Measurements from ENCODE around the gene CFAP299.

DNA sequence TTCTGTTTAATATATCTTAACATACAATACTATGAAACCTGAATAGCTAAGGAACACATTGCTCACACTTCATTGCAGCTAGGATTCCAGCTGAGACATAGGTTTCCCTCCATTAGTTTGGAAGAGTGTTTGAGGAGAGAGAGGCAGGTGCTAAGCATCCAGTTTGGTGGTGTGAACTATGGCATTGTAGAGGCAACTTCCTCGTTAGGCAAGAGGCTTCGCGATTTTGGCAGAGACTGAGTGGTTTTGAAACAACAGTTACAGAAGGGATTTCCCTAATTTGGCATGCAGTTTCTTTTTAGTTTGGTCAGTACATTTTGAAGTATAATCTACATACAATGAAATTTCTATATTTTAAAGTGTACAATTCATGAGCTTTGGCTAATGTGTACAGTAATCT, 577.9 kb downstream of the CFAP299 start:
- TF ChIP-seq, protein P1, sequence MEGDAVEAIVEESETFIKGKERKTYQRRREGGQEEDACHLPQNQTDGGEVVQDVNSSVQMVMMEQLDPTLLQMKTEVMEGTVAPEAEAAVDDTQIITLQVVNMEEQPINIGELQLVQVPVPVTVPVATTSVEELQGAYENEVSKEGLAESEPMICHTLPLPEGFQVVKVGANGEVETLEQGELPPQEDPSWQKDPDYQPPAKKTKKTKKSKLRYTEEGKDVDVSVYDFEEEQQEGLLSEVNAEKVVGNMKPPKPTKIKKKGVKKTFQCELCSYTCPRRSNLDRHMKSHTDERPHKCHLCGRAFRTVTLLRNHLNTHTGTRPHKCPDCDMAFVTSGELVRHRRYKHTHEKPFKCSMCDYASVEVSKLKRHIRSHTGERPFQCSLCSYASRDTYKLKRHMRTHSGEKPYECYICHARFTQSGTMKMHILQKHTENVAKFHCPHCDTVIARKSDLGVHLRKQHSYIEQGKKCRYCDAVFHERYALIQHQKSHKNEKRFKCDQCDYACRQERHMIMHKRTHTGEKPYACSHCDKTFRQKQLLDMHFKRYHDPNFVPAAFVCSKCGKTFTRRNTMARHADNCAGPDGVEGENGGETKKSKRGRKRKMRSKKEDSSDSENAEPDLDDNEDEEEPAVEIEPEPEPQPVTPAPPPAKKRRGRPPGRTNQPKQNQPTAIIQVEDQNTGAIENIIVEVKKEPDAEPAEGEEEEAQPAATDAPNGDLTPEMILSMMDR (IDR thresholded peaks at IDR 0.05; ENCODE audit: poor library complexity), result no peak
- TF ChIP-seq EZH2phosphoT487 (IDR thresholded peaks at IDR 0.05; ENCODE audit: low read depth, severe bottlenecking, unreplicated experiment), result no peak
- no peak for TF ChIP-seq EZH2 (IDR thresholded peaks at IDR 0.05; ENCODE audit: borderline replicate concordance)
